LNCaP clone FGC (cell line): ENCODE data around the gene C16orf78.

Source experiments
- DNase-seq: peaks from one replicate; pipeline ENCODE4 v3.0.0-alpha.2; 2011; ENCODE audit warnings: low read depth
- H3K4me3 ChIP-seq: 2 replicates; pipeline ENCODE4 v1.5.1; 2011; ENCODE audit warnings: mild to moderate bottlenecking, low read depth, low read length, control low read depth
- CTCF ChIP-seq: IDR thresholded peaks from 2 replicates; pipeline ENCODE4 v1.5.1; 2012; ENCODE audit warnings: mild to moderate bottlenecking; ENCODE audit not compliant: control insufficient read depth, insufficient read depth; ENCODE audit errors: extremely low read depth

Gene C16orf78

GRCh38 chr16:49373504-49373903 lies at the start of gene C16orf78:
TSS of gene C16orf78 (plus strand) at chr16:49373804. CDS start at chr16:49373940, 136 bp downstream.
- H3K4me3 ChIP-seq, result no peak within 1 kb of the TSS
- no peak for TF ChIP-seq CTCF
- no peak for DNase-seq

- no peak for TF ChIP-seq CTCF
- no peak overlapping the region for H3K4me3 ChIP-seq
- no peak for DNase-seq
These were observed 48.9 kb upstream of the C16orf78 start for GRCh38 chr16:49324703-49325102.

- DNase-seq, result no peak
- no peak for TF ChIP-seq CTCF
- no peak overlapping the region for H3K4me3 ChIP-seq
These were observed 46.1 kb upstream of the C16orf78 start for GRCh38 chr16:49327466-49327865.

GRCh38 chr16:49328325-49328724 lies 45.3 kb upstream of the C16orf78 start:
- DNase-seq, result no peak
- TF ChIP-seq CTCF, result no peak
- no peak overlapping the region for H3K4me3 ChIP-seq

GRCh38 chr16:49330562-49331201 lies 42.9 kb upstream of the C16orf78 start:
- no peak for TF ChIP-seq CTCF
- no peak for DNase-seq
- no peak overlapping the region for H3K4me3 ChIP-seq

- DNase-seq, result peak; percentile 75
- TF ChIP-seq CTCF, result no peak
- H3K4me3 ChIP-seq, result no peak overlapping the region
These were observed 40.9 kb upstream of the C16orf78 start for GRCh38 chr16:49332589-49333258.

GRCh38 chr16:49333259-49333597 lies 40.4 kb upstream of the C16orf78 start:
- no peak for DNase-seq
- TF ChIP-seq CTCF, result no peak
- H3K4me3 ChIP-seq, result no peak overlapping the region
